Measurements from ENCODE around the gene DRG1. TPM values are rescaled to one million over a fixed set of nuclear protein-coding genes. Genes with fewer than 3 reads are reported as not detected.

DRG1 gene
- total and polyA plus RNA-seq, 2 of the 4 experiments (the other 2 are of a cell fraction), result 54.8 to 141 TPM

- Histone ChIP-seq H2AK5ac (ENCODE audit: low read depth, low read length) (no peak overlapping the region), H3K4ac (ENCODE audit: low read depth, low read length) (no peak overlapping the region), H3K9ac (ENCODE audit: low read depth, low read length) (no peak overlapping the region), H3K4me1 (ENCODE audit: control insufficient read depth, insufficient read depth, low read length) (no peaks in the 10 kb centered on the region), H4K5ac (ENCODE audit: low read depth, low read length) (no peak overlapping the region), H3K56ac (ENCODE audit: extremely low read depth, insufficient read depth, low read length) (no peak overlapping the region), H4K8ac (ENCODE audit: low read depth in 2 of 2, low read length in 2 of 2) (no peak overlapping the region), H2BK20ac (ENCODE audit: low read depth, low read length) (no peak overlapping the region), H2BK120ac (ENCODE audit: low read depth, low read length) (no peak overlapping the region), H3K27me3 (ENCODE audit: control insufficient read depth, insufficient read depth, low read length) (no peaks in the 10 kb centered on the region), H4K91ac (ENCODE audit: insufficient read depth, low read depth, low read length) (no peak overlapping the region), H3K9me3 (ENCODE audit: control insufficient read depth, insufficient read depth, low read length) (no peaks in the 10 kb centered on the region), H3K23ac (ENCODE audit: low read depth, low read length) (no peak overlapping the region), H3K18ac (ENCODE audit: low read depth, low read length) (no peak overlapping the region), H2BK5ac (ENCODE audit: low read depth, low read length, poor library complexity, severe bottlenecking) (no peak overlapping the region), H3K27ac (ENCODE audit: insufficient read depth, low read length) (no peak overlapping the region), H3K79me1 (ENCODE audit: low read depth in 1 of 2, low read length in 2 of 2) (peaks cover 14 to 27% of the 10 kb centered on the region in 2 experiments), H2BK15ac (ENCODE audit: low read depth, low read length) (no peak overlapping the region), H3K14ac (replicated peaks; ENCODE audit: low read depth, low read length) (no peak overlapping the region), H2AFZ (replicated peaks; ENCODE audit: low read length, poor library complexity) (no peak overlapping the region), H3K4me3 (ENCODE audit: insufficient read depth, low read depth, low read length) (no peak overlapping the region), H3K4me2 (ENCODE audit: low read depth, low read length) (no peak overlapping the region), H2AK9ac (replicated peaks; ENCODE audit: low read depth, low read length, poor library complexity) (no peak overlapping the region), H3K36me3 (ENCODE audit: control insufficient read depth, insufficient read depth, low read length) (peaks cover 66% of the 10 kb centered on the region), H3K9me1 (ENCODE audit: insufficient read depth, low read length) (no peaks in the 10 kb centered on the region), H4K20me1 (ENCODE audit: insufficient read depth, low read length) (no peaks in the 10 kb centered on the region; the same call in 1 of the 2 replicates)
- intact Hi-C loops (cut with micrococcal nuclease) (no loop called here), dilution Hi-C loops (cut with HindIII; ENCODE audit: low sequenced_read_pairs, unreplicated experiment) (no loop called here), in situ Hi-C loops (cut with MboI; ENCODE audit: low sequenced_read_pairs) (no loop called here)
- no peak for TF ChIP-seq SMC3 (IDR thresholded peaks at IDR 0.05; ENCODE audit: low read depth, low read length)
- TF ChIP-seq NFE2L2 (IDR thresholded peaks at IDR 0.05; ENCODE audit: low read depth, low read length), result no peak
- no peak for TF ChIP-seq POLR2A (IDR thresholded peaks at IDR 0.05; ENCODE audit: low read depth, low read length)
- TF ChIP-seq USF2 (IDR thresholded peaks at IDR 0.05; ENCODE audit: low read depth, low read length), result no peak
- no peak for TF ChIP-seq RFX5 (IDR thresholded peaks at IDR 0.05; ENCODE audit: low read depth, low read length)
- TF ChIP-seq MXI1 (IDR thresholded peaks at IDR 0.05; ENCODE audit: borderline replicate concordance, low read depth, low read length), result no peak
- CTCF ChIA-PET, result no interaction called here
- no CpG with 5 or more reads among the region's 7 CpGs for WGBS, 2 experiments (ENCODE audit: extremely low coverage in 2 of 2, insufficient read length in 1 of 2)
- ATAC-seq (ENCODE audit: low read depth) (no peak), DNase-seq (no peak)
- no TSS peak for BruUV-seq (replicated peaks)
- POLR2A ChIA-PET (ENCODE audit: unreplicated experiment), result no interaction called here
Measured at GRCh38 chr22:31440681-31441080, 41.3 kb downstream of the DRG1 start.
